ENCODE data around the gene MRPL41. TPM values are rescaled to one million over a fixed set of nuclear protein-coding genes. Genes with fewer than 3 reads are reported as not detected.
"Not testable (repeated sequence)": the region's sequence is repeated elsewhere in the genome, so short reads cannot be mapped to it uniquely, and the experiment has no call there.

The MRPL41 gene
- total RNA-seq, 1 donor = 30.4 TPM

- Histone ChIP-seq H3K27me3 (ENCODE audit: insufficient read depth, low read length) (no peaks in the 10 kb centered on the region), H2AFZ (ENCODE audit: low read length) (no peak overlapping the region), H3K27ac (ENCODE audit: low read depth, low read length) (peak overlapping the region; percentile 42), H4K20me1 (ENCODE audit: insufficient read depth, low read length) (no peaks in the 10 kb centered on the region), H3K4me1 (ENCODE audit: insufficient read depth, low read length) (peaks cover 9% of the 10 kb centered on the region), H3K79me2 (ENCODE audit: insufficient read depth, low read length) (no peaks in the 10 kb centered on the region), H3K4me2 (ENCODE audit: insufficient read depth, low read length) (no peak overlapping the region), H3K4me3 (ENCODE audit: insufficient read depth, low read length) (no peak overlapping the region), H3K9me3 (ENCODE audit: low read depth, low read length) (no peaks in the 10 kb centered on the region), H3K36me3 (ENCODE audit: insufficient read depth, low read length) (no peaks in the 10 kb centered on the region)
- DNase-seq (ENCODE audit: insufficient read length, low spot score, missing footprints) = peak; percentile 96
- TF ChIP-seq CTCF (IDR thresholded peaks at IDR 0.05; ENCODE audit: extremely low read depth, low read depth, low read length) = no peak
Measured at GRCh38 chr9:137545123-137545522, 6.6 kb upstream of the MRPL41 start.

GRCh38 chr9:137547687-137548543 is 3.8 kb upstream of the MRPL41 start:
- DNase-seq (ENCODE audit: insufficient read length, low spot score, missing footprints) = peak; percentile 76
- no peak overlapping the region for H2AFZ ChIP-seq (ENCODE audit: low read length)
- TF ChIP-seq CTCF (IDR thresholded peaks at IDR 0.05; ENCODE audit: extremely low read depth, low read depth, low read length) = no peak

GRCh38 chr9:137550231-137550621 is 1.5 kb upstream of the MRPL41 start, which contains the start of gene PNPLA7:
TSS of gene PNPLA7 (minus strand) at chr9:137550402. CDS start at chr9:137550197, 205 bp downstream.
- Histone ChIP-seq H3K4me2 (ENCODE audit: insufficient read depth, low read length) (peak within 1 kb of the TSS; percentile 82), H3K4me3 (ENCODE audit: insufficient read depth, low read length) (peak within 1 kb of the TSS; percentile 74), H3K27ac (ENCODE audit: low read depth, low read length) (no peak within 1 kb of the TSS), H3K27me3 (ENCODE audit: insufficient read depth, low read length) (no peaks in the 10 kb centered on the region), H3K79me2 (ENCODE audit: insufficient read depth, low read length) (peaks cover 14% of the 10 kb centered on the region), H4K20me1 (ENCODE audit: insufficient read depth, low read length) (peaks cover 5% of the 10 kb centered on the region), H3K9me3 (ENCODE audit: low read depth, low read length) (no peaks in the 10 kb centered on the region), H2AFZ (ENCODE audit: low read length) (peak within 1 kb of the TSS; percentile 72), H3K36me3 (ENCODE audit: insufficient read depth, low read length) (peaks cover 12% of the 10 kb centered on the region), H3K4me1 (ENCODE audit: insufficient read depth, low read length) (peaks cover 6% of the 10 kb centered on the region)
- TF ChIP-seq CTCF (IDR thresholded peaks at IDR 0.05; ENCODE audit: extremely low read depth, low read depth, low read length) = no peak
- peak; percentile 97 for DNase-seq (ENCODE audit: insufficient read length, low spot score, missing footprints)

More at GRCh38 chr9:137547687-137548543, 3.8 kb upstream of the MRPL41 start:
- H3K4me1 ChIP-seq (ENCODE audit: insufficient read depth, low read length) = peaks cover 15% of the 10 kb centered on the region
- no peaks in the 10 kb centered on the region for H3K27me3 ChIP-seq (ENCODE audit: insufficient read depth, low read length)
- no peaks in the 10 kb centered on the region for H3K36me3 ChIP-seq (ENCODE audit: insufficient read depth, low read length)
- H3K4me2 ChIP-seq (ENCODE audit: insufficient read depth, low read length) = no peak overlapping the region
- H3K9me3 ChIP-seq (ENCODE audit: low read depth, low read length) = no peaks in the 10 kb centered on the region
- H4K20me1 ChIP-seq (ENCODE audit: insufficient read depth, low read length) = peaks cover 5% of the 10 kb centered on the region
- H3K27ac ChIP-seq (ENCODE audit: low read depth, low read length) = no peak overlapping the region
- no peak overlapping the region for H3K4me3 ChIP-seq (ENCODE audit: insufficient read depth, low read length)
- peaks cover 9% of the 10 kb centered on the region for H3K79me2 ChIP-seq (ENCODE audit: insufficient read depth, low read length)

GRCh38 chr9:137550958-137551263 is 768 bp upstream of the MRPL41 start:
- H3K9me3 ChIP-seq (ENCODE audit: low read depth, low read length); H3K4me1 ChIP-seq (ENCODE audit: insufficient read depth, low read length); DNase-seq (ENCODE audit: insufficient read length, low spot score, missing footprints); H3K27ac ChIP-seq (ENCODE audit: low read depth, low read length); H3K27me3 ChIP-seq (ENCODE audit: insufficient read depth, low read length); H4K20me1 ChIP-seq (ENCODE audit: insufficient read depth, low read length): not testable (repeated sequence)
- Histone ChIP-seq H3K4me2 (ENCODE audit: insufficient read depth, low read length) (peak overlapping the region; percentile 82), H3K36me3 (ENCODE audit: insufficient read depth, low read length) (peaks cover 19% of the 10 kb centered on the region), H3K4me3 (ENCODE audit: insufficient read depth, low read length) (peak overlapping the region; percentile 74), H2AFZ (ENCODE audit: low read length) (peak overlapping the region; percentile 72), H3K79me2 (ENCODE audit: insufficient read depth, low read length) (peaks cover 14% of the 10 kb centered on the region)
